Gastrocnemius medialis (tissue), 4 donors: ENCODE measurements around the gene ITIH5. TPM values are rescaled to one million over a fixed set of nuclear protein-coding genes. Genes with fewer than 3 reads are reported as not detected.

Experiments used
- ATAC-seq, 2 donors: fragments of 150-250 bp; one replicate each; pipeline ENCODE4 v1.9.1; 2016
- DNase-seq, 2 donors: peaks; one replicate each; pipeline ENCODE4 v3.0.0-alpha.2; 2019
- H3K27ac ChIP-seq, 4 donors: fragments of 200-600 bp; sonication (generic); 1 replicate in 1 of 4; 2 replicates in 3 of 4; pipeline ENCODE4 v1.5.1; 2016 to 2018; ENCODE audit warnings: mild to moderate bottlenecking in 2 of 4, moderate library complexity in 1 of 4
- H3K27me3 ChIP-seq, 3 donors: fragments of 200-600 bp; sonication (generic) in 2 of 3; 1 replicate in 1 of 3; 2 replicates in 2 of 3; pipeline versions ENCODE4 v1.5.1 to v1.6.0; 2016 to 2019; ENCODE audit warnings: mild to moderate bottlenecking in 1 of 3, moderate library complexity in 1 of 3
- H3K36me3 ChIP-seq, 2 donors: fragments of 200-600 bp; sonication (generic) in 1 of 2; one replicate each; pipeline ENCODE4 v1.5.1; 2017 to 2018
- H3K4me1 ChIP-seq, 2 donors: fragments of 200-600 bp; sonication (generic) in 1 of 2; one replicate each; pipeline ENCODE4 v1.5.1; 2016 to 2017; ENCODE audit warnings: mild to moderate bottlenecking in 2 of 2
- H3K4me3 ChIP-seq, 4 donors: fragments of 200-600 bp; sonication (generic) in 3 of 4; 1 replicate in 1 of 4; 2 replicates in 3 of 4; pipeline ENCODE4 v1.5.1; 2016 to 2019; ENCODE audit warnings: mild to moderate bottlenecking in 2 of 4
- H3K9me3 ChIP-seq, 3 donors: fragments of 200-600 bp; sonication (generic) in 2 of 3; 1 replicate in 1 of 3; 2 replicates in 2 of 3; pipeline ENCODE4 v1.5.1; 2016 to 2019
- POLR2A ChIP-seq, 2 donors: fragments of 450-650 bp; IDR thresholded peaks; one replicate each; pipeline ENCODE4 v1.6.1; 2017; ENCODE audit warnings: antibody characterized with exemption in 2 of 2, mild to moderate bottlenecking in 2 of 2, moderate library complexity in 2 of 2
- in situ Hi-C, 4 donors: fragments of 200-750 bp; cut with MboI; loops; one replicate each; pipeline versions ENCODE4 v1.15.0 to v1.8.0; 2017; ENCODE audit warnings: low sequenced_read_pairs in 4 of 4
- intact Hi-C: fragments of 100-400 bp; cut with DNase I; formaldehyde crosslinking; loops from one replicate; pipeline ENCODE4 v1.15.1; 2023; ENCODE audit warnings: low total_unique reads
- total RNA-seq, 4 donors: library from RNA; depleted of rRNA; stranded (reverse); fragments of >200 nt; gene quantifications; one replicate each; pipeline versions ENCODE4 v1.1.0 to v1.2.3, GENCODE V29; 2016
- TF ChIP-seq, protein P1 (sequence below), 5 experiments: fragments of 450-650 bp in 3 of 5; fragments of 200-600 bp in 2 of 5; sonication (generic) in 2 of 5; IDR thresholded peaks in 4 of 5; conservative IDR thresholded peaks in 1 of 5; 1 replicate in 4 of 5; 2 replicates in 1 of 5; pipeline ENCODE4 v1.5.1; 2016 to 2019; ENCODE audit warnings: antibody characterized with exemption in 5 of 5, mild to moderate bottlenecking in 3 of 5, moderate library complexity in 3 of 5

ITIH5 gene
- total RNA-seq, 4 donors from 2014 or later, result 3.9 to 14.0 (median 6.9) TPM

DNA sequence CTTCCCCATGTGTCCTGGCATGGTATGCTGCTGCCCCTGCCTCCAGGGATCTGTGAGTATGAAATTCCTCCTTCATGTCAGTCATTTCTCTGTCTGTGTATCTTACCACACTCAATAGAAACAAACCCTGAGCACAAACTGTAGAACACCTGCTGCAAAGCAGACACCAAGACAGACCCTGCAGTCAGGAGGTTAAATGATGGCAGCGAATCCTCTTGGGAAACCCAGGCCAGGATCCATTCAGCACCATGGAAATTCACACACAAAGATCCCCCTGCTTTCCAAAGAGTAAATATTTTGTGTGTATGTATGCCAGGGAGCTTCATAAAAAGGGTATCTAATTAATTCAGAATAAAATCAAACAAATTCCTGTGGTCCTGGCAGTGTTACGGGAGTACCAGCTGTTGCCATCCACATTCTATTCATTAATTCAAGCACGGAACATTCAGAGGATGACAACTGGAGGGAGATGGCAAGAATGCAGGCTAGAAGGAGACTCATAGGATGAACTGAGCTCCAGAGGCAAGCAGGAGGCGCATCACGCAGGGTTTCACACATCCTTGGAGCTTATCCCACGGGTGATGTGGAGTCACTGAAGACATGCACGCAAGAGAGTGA lies 14.8 kb downstream of the ITIH5 start:
- no peak for ATAC-seq
- intact Hi-C loops, result no loop called here
- TF ChIP-seq POLR2A (IDR thresholded peaks at IDR 0.05), result no peak
- TF ChIP-seq, protein P1, sequence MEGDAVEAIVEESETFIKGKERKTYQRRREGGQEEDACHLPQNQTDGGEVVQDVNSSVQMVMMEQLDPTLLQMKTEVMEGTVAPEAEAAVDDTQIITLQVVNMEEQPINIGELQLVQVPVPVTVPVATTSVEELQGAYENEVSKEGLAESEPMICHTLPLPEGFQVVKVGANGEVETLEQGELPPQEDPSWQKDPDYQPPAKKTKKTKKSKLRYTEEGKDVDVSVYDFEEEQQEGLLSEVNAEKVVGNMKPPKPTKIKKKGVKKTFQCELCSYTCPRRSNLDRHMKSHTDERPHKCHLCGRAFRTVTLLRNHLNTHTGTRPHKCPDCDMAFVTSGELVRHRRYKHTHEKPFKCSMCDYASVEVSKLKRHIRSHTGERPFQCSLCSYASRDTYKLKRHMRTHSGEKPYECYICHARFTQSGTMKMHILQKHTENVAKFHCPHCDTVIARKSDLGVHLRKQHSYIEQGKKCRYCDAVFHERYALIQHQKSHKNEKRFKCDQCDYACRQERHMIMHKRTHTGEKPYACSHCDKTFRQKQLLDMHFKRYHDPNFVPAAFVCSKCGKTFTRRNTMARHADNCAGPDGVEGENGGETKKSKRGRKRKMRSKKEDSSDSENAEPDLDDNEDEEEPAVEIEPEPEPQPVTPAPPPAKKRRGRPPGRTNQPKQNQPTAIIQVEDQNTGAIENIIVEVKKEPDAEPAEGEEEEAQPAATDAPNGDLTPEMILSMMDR (IDR thresholded peaks at IDR 0.05 in 4 of 5, conservative IDR thresholded peaks at IDR 0.05 in 1 of 5), result no peak

DNA sequence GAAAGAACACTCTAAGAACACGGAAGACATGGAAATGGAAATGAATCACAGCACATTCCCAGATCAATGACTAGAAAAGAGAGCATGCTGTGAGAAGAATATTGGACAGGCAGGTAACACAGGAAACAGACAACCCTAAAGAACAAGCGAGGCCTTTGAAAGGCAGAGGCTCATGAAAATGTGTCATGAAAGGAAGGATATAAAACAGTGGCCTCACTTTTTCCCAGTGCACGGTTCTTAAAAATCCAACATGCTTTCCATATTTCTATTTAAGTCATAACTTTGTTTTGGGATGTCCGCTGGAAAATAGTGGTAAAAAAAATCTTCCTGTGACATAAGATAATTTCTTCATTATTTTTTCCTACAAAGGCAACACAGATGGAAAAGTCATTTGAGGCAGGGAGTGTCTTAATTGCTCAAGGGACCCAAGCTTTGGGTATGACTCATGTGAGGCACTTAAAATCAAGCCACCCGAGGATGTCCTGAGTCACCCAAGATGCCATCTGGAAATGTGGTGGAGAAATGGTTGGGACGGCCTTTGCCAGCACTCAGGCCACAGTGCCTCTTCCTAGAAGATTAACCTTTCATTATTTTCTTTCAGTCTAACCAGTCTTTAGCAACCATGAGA lies 17.0 kb downstream of the ITIH5 start:
- DNase-seq, result peak; percentile 24 to 50

More for the DNA sequence above, 14.8 kb downstream of the ITIH5 start:
- Histone ChIP-seq H3K4me1 (peaks cover 0 to 5% of the 10 kb centered on the region in 2 donors), H3K4me3 (no peak overlapping the region), H3K27me3 (peaks cover 0 to 3% (median 0%) of the 10 kb centered on the region in 3 donors), H3K36me3 (no peaks in the 10 kb centered on the region), H3K9me3 (no peaks in the 10 kb centered on the region), H3K27ac (no peak overlapping the region)
- in situ Hi-C loops, result no loop called here
- DNase-seq, result no peak

DNA sequence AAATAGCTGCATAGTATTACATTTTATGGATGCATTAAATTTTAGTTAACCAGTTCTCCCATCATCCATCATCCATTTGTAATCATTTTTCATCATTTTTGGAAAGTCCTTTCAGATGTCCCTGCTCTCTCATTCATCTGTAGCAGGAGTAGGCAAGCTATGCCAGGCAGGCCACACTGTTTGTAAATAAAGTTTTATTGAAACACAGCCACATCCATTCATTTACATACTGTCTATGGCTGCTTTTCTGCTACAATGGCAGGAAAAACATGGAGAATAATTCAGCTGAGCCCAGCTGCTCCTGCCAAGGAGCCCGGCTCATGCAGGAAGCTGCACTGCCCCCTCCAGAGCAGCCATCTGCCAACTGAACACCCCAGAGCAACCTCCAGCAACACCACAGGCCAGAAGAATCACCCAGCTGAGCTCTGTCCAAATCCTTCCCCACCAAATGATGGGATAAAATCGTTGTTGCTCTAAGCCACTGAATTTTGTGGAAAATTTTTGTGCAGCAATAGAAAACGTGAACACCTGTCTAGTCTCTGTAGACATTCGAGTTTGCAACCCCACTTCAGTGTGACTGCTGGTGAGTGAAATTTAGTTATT lies 19.6 kb downstream of the ITIH5 start:
- no peak overlapping the region for H3K27ac ChIP-seq
- no peak overlapping the region for H3K4me3 ChIP-seq
- H3K27me3 ChIP-seq, result no peaks in the 10 kb centered on the region
- H3K4me1 ChIP-seq, result peaks cover 0 to 5% of the 10 kb centered on the region in 2 donors
- intact Hi-C loops (no loop called here), in situ Hi-C loops (no loop called here)
- DNase-seq (no peak), ATAC-seq (no peak)
- no peaks in the 10 kb centered on the region for H3K9me3 ChIP-seq
- no peaks in the 10 kb centered on the region for H3K36me3 ChIP-seq
- TF ChIP-seq, protein P1 (IDR thresholded peaks at IDR 0.05 in 4 of 5, conservative IDR thresholded peaks at IDR 0.05 in 1 of 5), result no peak
- no peak for TF ChIP-seq POLR2A (IDR thresholded peaks at IDR 0.05)

More for the DNA sequence above, 17.0 kb downstream of the ITIH5 start:
- Histone ChIP-seq H3K9me3 (no peaks in the 10 kb centered on the region), H3K4me3 (no peak overlapping the region), H3K27me3 (peaks cover 0 to 3% (median 0%) of the 10 kb centered on the region in 3 donors), H3K27ac (peak overlapping the region; percentile 34 to 58 (median 39)), H3K4me1 (peaks cover 0 to 5% of the 10 kb centered on the region in 2 donors), H3K36me3 (no peaks in the 10 kb centered on the region)
- ATAC-seq, result peak; percentile 81 to 85
- no peak for TF ChIP-seq POLR2A (IDR thresholded peaks at IDR 0.05)
- TF ChIP-seq, protein P1 (IDR thresholded peaks at IDR 0.05 in 4 of 5, conservative IDR thresholded peaks at IDR 0.05 in 1 of 5), result no peak
- intact Hi-C loops, result no loop called here
- in situ Hi-C loops, result no loop called here

DNA sequence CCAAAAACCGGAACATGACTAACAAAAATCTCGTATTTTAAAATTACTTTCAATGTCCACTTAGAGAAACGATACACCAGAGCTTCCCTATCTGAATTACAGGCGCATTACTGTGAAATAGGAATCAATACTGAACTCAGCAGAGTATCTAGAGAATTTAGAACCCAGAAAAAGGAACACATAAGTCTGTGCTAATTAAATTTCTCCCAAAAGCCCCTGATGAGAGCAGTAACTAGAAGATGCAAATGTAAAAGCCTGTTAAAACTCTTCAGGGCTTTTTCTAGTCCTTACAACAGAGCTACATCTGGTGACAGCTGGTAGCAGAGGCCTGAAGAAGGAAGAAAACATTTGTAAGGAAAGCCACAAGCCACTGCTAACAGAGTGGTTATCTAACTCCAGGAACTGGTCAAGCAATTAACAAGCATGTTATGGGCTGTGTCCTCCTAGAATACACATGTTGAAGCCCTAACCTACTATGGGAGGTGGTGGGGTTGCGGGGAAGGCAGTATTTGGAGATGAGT lies 24.2 kb downstream of the ITIH5 start:
- ATAC-seq (no peak), DNase-seq (no peak)
- Histone ChIP-seq H3K27me3 (no peaks in the 10 kb centered on the region), H3K27ac (no peak overlapping the region), H3K4me3 (no peak overlapping the region), H3K4me1 (no peaks in the 10 kb centered on the region), H3K9me3 (no peaks in the 10 kb centered on the region), H3K36me3 (no peaks in the 10 kb centered on the region)
- in situ Hi-C loops (no loop called here), intact Hi-C loops (no loop called here)
- no peak for TF ChIP-seq POLR2A (IDR thresholded peaks at IDR 0.05)
- TF ChIP-seq, protein P1 (IDR thresholded peaks at IDR 0.05 in 4 of 5, conservative IDR thresholded peaks at IDR 0.05 in 1 of 5), result no peak
